ENCODE measurements around the gene GRHPR.
"Not testable (repeated sequence)": the region's sequence is repeated elsewhere in the genome, so short reads cannot be mapped to it uniquely, and the experiment has no call there.

Gene GRHPR

GRCh38 chr9:37424204-37424685 lies 1.7 kb downstream of the GRHPR start:
- no peak for DNase-seq

- no peak for DNase-seq
Measured at GRCh38 chr9:37424686-37425297, 2.3 kb downstream of the GRHPR start.

GRCh38 chr9:37425298-37425752 lies 2.8 kb downstream of the GRHPR start:
- DNase-seq = no peak

- not testable (repeated sequence) for DNase-seq
Measured at GRCh38 chr9:37426431-37426830, 3.9 kb downstream of the GRHPR start.

- no peak for DNase-seq
Measured at GRCh38 chr9:37426846-37427245, 4.3 kb downstream of the GRHPR start.

- DNase-seq = no peak
Measured at GRCh38 chr9:37428345-37428744, 5.8 kb downstream of the GRHPR start.

GRCh38 chr9:37429441-37430285 lies 7.2 kb downstream of the GRHPR start:
- DNase-seq = no peak

- DNase-seq = no peak
Measured at GRCh38 chr9:37430841-37431597, 8.5 kb downstream of the GRHPR start.

GRCh38 chr9:37432020-37432419 lies 9.5 kb downstream of the GRHPR start:
- DNase-seq = no peak

GRCh38 chr9:37433867-37434371 lies 11.4 kb downstream of the GRHPR start:
- no peak for DNase-seq

GRCh38 chr9:37436540-37436939 lies 14.0 kb downstream of the GRHPR start:
- no peak for DNase-seq

- no peak for DNase-seq
Measured at GRCh38 chr9:37437010-37437409, 14.5 kb downstream of the GRHPR start.

GRCh38 chr9:37437621-37438020 lies 15.1 kb downstream of the GRHPR start:
- no peak for DNase-seq

- DNase-seq = no peak
Measured at GRCh38 chr9:37438359-37438758, 15.9 kb downstream of the GRHPR start.

GRCh38 chr9:37441776-37442370 lies 19.4 kb downstream of the GRHPR start:
- DNase-seq = no peak

GRCh38 chr9:37442556-37442955 lies 20.1 kb downstream of the GRHPR start:
- DNase-seq = no peak

GRCh38 chr9:37443566-37443965 lies 21.1 kb downstream of the GRHPR start:
- no peak for DNase-seq

- DNase-seq = no peak
Measured at GRCh38 chr9:37444890-37445289, 22.4 kb downstream of the GRHPR start.

- no peak for DNase-seq
Measured at GRCh38 chr9:37445832-37446231, 23.3 kb downstream of the GRHPR start.

GRCh38 chr9:37446401-37446800 lies 23.9 kb downstream of the GRHPR start:
- DNase-seq = no peak

GRCh38 chr9:37447111-37447510 lies 24.6 kb downstream of the GRHPR start:
- no peak for DNase-seq

GRCh38 chr9:37449862-37450632 lies 27.6 kb downstream of the GRHPR start:
- DNase-seq = no peak

All from effector CD8-positive, alpha-beta T cell (primary cell).